ENCODE results near the gene MTM1.

DNA sequence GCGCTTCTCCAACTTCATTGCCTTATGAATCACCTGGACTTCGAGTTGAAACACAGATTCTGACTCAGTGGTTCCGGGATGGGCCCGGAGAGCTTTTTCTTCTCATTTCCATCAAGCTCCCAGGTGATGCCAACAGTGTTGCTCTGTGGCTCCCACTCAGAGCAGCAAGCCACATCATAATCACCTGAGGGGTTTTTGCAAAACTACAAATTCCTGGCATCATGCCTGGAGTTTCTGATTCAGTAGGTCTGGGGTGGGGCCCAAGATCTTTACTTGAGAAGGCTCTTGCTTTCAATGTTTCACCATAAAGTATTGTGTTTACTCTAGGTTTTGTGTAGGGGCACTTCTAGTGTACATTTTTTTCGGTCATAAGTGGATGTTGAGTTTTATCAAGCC is 7.0 kb downstream of the MTM1 start:
- TF ChIP-seq EZH2 (IDR thresholded peaks at IDR 0.05; ENCODE audit: borderline replicate concordance, insufficient read depth, low read depth, low read length, poor library complexity, severe bottlenecking): no peak
- TF ChIP-seq, protein P1, sequence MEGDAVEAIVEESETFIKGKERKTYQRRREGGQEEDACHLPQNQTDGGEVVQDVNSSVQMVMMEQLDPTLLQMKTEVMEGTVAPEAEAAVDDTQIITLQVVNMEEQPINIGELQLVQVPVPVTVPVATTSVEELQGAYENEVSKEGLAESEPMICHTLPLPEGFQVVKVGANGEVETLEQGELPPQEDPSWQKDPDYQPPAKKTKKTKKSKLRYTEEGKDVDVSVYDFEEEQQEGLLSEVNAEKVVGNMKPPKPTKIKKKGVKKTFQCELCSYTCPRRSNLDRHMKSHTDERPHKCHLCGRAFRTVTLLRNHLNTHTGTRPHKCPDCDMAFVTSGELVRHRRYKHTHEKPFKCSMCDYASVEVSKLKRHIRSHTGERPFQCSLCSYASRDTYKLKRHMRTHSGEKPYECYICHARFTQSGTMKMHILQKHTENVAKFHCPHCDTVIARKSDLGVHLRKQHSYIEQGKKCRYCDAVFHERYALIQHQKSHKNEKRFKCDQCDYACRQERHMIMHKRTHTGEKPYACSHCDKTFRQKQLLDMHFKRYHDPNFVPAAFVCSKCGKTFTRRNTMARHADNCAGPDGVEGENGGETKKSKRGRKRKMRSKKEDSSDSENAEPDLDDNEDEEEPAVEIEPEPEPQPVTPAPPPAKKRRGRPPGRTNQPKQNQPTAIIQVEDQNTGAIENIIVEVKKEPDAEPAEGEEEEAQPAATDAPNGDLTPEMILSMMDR (IDR thresholded peaks at IDR 0.05): no peak

Data from B cell (primary cell).